Skin epidermis (tissue), 12 donors: ENCODE data around the gene SLC25A44.
A peak's percentile ranks its signal among the peaks of the same experiment; 100 is the strongest.
"Not testable (repeated sequence)": the region's sequence is repeated elsewhere in the genome, so short reads cannot be mapped to it uniquely, and the experiment has no call there.

Experiments
- H3K27ac ChIP-seq, 21 experiments: fragments of 200-600 bp; sonication (generic) in 11 of 21; one replicate each; pipeline ENCODE4 v1.5.0; 2020; ENCODE audit warnings: mild to moderate bottlenecking in 3 of 21, inconsistent platforms in 2 of 21, moderate library complexity in 2 of 21
- H3K4me3 ChIP-seq, 7 experiments: fragments of 200-600 bp; sonication (generic) in 2 of 7; one replicate each; pipeline ENCODE4 v1.5.0; 2020; ENCODE audit warnings: inconsistent platforms in 2 of 7, mild to moderate bottlenecking in 2 of 7, moderate library complexity in 1 of 7

The SLC25A44 gene

DNA sequence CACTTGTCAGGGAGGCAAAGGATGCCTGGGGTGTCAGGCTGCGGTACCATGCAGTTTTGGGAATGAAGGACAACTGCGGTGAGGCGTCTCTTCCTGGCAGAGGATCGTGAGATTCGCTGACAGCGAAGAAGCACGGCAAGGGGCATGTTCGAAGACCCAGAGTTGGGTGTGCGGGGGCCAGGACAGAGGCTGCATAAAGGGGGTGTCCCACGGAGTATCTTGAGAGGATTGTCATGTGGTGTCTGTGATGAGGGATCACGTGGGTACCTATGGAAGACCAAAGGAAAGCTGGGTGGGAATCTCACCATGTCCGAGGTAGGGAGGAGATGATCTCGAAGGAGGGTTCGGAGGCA is 372 bp downstream of the SLC25A44 start:
- Histone ChIP-seq H3K27ac (peak overlapping the region in 19 of 21 experiments; percentile 63 to 92 (median 80)), H3K4me3 (peak overlapping the region; percentile 67 to 88 (median 80))

DNA sequence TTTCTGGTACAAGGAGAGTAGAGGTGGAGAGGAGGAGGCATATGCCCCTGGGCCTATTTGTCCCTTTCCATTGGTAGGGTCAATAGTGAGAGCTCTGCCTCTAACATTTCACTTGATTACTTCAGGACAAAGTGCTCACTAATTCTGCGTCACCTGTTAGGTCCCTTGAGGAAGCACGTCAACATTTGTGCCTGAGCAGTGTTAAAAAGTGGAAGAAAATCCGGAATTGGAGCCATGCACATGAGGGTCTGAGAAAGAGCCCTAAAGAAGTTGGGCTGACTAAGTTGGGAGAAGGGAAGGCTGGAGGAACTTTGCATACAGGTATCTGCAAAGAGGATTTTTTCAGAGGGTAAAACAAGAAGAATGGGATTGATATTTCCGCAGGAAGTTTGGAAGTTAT is 1.9 kb downstream of the SLC25A44 start:
- no peak overlapping the region for H3K27ac ChIP-seq

DNA sequence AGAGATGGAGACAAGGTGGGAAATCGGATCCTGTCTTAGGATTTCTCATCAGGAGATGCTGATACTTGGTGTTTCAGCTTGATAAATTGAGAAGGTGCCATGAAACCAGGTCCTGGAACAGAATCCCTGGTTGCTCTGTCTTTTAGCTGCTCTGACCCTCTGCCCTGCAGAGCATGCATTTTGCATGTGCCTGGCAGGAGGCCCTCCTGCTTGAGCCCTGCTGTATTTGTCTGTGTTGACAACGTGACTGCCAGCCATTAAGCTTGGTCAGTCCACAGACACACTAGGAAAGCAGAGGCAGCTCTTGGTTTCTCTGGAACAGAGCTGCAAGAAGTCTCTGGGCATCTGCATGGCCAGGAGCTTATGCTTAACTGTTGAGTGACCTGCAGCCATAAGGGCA is 2.5 kb downstream of the SLC25A44 start:
- Histone ChIP-seq H3K4me3 (no peak overlapping the region), H3K27ac (no peak overlapping the region)

More for the DNA sequence above, 1.9 kb downstream of the SLC25A44 start:
- no peak overlapping the region for H3K4me3 ChIP-seq

DNA sequence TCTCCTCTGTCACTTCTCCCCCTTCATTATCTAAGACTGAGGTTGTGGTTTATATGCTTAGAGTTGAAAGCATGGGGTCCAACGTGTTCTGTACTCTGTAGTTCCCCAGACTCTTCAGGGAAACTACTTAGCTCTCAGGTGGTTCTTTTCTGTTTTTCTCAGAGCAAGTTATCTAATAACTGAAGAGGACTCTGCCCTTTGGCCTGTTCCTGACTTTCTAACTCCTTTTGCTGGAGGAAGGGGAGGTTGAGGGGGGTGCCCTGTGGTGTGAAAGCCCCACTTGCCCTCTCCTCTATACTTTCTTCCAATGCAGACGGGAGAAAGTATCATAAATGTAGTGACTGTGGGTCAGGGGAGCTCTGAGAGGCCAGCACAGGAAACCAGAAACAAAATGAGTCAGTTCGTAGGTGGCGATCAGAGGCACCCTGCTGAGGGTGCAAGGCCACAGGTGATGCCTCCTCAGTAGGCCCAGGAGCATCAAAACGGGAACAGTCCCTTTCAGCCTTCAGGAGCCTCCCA is 5.0 kb downstream of the SLC25A44 start:
- H3K27ac ChIP-seq = peak overlapping the region in 5 of 21 experiments; percentile 20 to 55 (median 36)

DNA sequence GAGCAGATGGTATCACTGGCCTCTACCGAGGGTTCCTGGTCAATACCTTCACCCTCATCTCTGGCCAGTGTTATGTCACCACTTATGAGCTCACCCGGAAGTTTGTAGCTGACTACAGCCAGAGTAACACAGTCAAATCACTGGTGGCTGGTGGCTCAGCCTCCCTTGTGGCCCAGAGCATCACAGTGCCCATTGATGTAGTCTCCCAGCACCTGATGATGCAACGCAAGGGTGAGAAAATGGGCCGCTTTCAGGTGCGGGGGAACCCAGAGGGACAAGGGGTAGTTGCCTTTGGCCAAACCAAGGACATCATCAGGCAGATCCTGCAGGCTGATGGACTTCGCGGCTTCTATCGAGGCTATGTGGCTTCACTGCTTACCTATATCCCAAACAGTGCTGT is 6.1 kb downstream of the SLC25A44 start:
- no peak overlapping the region for H3K27ac ChIP-seq

More for the DNA sequence above, 5.0 kb downstream of the SLC25A44 start:
- no peak overlapping the region for H3K4me3 ChIP-seq

DNA sequence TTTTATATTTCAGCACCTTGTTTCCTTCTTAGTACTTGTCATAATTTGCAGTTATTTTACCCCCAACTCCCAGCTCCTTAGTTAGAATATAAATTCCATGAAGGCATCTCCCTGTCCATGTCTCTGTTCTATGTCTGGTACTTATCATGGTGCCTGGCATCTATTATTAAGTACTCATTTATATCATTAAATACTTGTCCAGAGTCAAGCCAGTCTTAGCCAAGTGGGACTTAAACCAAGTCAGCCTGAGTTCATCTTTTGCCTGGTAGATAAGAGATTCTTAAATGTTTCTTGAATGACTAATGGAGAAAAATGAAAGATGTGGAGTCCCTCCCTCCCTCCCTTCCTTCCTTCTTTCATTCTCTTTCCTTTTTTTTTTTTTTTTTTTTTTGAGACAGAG is 9.4 kb downstream of the SLC25A44 start:
- Histone ChIP-seq H3K27ac (no peak overlapping the region), H3K4me3 (no peak overlapping the region)

More for the DNA sequence above, 6.1 kb downstream of the SLC25A44 start:
- H3K4me3 ChIP-seq = no peak overlapping the region

DNA sequence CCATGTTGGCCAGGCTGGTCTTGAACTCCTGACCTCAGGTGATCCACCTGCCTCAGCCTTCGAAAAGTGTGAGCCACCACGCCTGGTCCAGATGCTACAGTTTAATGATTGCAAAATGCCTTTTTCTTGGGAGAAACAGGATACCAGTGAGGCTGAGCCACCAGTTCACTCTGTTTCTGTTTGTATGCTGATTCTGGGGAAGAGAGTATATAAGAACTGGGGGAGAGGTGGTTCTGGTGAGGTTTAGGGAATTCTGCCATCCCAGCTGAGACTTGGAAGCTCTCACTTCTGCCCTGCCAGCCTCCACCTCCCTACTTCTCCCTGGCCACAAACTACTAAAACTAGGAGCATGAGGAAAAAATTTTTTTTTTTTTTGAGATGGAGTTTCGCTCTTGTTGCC is 10.8 kb downstream of the SLC25A44 start:
- H3K27ac ChIP-seq = no peak overlapping the region
- no peak overlapping the region for H3K4me3 ChIP-seq

DNA sequence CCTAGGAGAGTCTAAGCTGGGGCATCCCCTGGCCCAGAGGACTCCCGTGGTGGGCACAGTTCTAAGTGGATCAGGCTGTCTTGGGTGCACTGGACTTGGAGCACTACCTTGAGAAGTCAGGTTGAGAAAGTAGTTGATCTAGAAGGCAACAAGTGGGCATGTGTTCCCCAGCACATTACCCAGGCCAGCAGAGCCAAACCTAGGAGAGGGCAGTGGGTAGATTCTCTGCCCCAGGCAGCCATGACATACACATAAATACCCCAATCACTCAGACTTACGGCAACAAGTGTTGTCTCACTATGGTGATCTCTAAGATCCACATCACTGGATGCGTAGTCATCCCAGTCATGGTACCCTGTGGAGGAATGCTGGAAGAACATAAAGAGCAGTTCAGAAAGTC is 17.3 kb downstream of the SLC25A44 start:
- Histone ChIP-seq H3K4me3 (no peak overlapping the region), H3K27ac (no peak overlapping the region)

DNA sequence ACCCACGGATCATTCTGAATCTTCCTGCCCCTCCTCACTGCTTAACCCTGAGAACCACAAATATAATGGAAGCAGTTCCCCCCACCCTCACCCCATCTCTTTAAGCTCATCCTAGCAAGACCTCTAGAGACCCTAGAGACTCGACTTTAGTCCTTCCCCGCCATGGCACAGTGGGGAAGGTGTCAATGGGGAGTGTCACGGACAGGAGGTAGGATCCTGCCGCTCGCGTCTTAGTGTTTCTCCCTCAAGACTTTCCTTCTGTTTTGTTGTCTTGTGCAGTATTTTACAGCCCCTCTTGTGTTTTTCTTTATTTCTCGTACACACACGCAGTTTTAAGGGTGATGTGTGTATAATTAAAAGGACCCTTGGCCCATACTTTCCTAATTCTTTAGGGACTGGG is 18.2 kb downstream of the SLC25A44 start:
- H3K27ac ChIP-seq = peak overlapping the region in 20 of 21 experiments; percentile 84 to 99 (median 94)
- peak overlapping the region in 5 of 7 experiments; percentile 50 to 62 (median 53) for H3K4me3 ChIP-seq

DNA sequence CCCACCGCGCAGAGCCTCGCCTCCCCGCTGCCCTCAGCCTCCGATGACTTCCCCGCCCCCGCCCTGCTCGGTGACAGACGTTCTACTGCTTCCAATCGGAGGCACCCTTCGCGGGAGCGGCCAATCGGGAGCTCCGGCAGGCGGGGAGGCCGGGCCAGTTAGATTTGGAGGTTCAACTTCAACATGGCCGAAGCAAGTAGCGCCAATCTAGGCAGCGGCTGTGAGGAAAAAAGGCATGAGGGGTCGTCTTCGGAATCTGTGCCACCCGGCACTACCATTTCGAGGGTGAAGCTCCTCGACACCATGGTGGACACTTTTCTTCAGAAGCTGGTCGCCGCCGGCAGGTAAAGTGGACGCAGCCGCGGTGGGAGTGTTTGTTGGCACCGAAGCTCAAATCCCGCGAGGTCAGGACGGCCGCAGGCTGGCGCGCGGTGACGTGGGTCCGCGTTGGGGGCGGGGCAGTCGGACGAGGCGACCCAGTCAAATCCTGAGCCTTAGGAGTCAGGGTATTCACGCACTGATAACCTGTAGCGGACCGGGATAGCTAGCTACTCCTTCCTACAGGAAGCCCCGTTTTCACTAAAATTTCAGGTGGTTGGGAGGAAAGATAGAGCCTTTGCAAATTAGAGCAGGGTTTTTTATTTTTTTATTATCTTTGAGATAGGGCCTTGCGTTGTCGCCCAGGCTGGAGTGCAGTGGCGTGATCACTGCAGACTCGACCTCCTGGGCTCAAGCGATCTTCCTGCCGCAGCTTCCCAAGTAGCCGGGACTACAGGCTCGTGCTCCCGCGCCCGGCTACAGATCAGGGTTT is 19.1 kb downstream of the SLC25A44 start, which contains the start of gene PMF1:
TSS of gene PMF1 (plus strand) at position 175 of the 811 bp plus-strand sequence. CDS start at position 184, 9 bp downstream.
- peak within 1 kb of the TSS; percentile 54 to 99 (median 93) for H3K27ac ChIP-seq
- H3K4me3 ChIP-seq = peak within 1 kb of the TSS; percentile 50 to 62 (median 55)

DNA sequence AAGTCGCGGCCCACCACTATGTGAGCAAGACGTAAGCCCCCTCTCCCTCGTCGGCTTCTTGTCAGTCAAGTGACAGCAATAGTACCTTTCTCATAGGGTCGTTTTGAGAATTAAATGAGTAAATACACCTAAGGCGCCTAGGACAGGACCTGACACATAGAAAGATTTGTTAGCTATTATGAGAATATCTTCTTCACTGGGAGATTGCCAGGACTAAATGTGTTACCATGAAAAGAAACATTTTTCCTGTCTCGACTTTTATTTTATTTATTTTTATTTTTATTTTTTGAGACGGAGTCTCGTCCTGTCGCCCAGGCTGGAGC is 19.7 kb downstream of the SLC25A44 start:
- Histone ChIP-seq H3K4me3 (peak overlapping the region; percentile 50 to 62 (median 55)), H3K27ac (peak overlapping the region; percentile 54 to 99 (median 93))

DNA sequence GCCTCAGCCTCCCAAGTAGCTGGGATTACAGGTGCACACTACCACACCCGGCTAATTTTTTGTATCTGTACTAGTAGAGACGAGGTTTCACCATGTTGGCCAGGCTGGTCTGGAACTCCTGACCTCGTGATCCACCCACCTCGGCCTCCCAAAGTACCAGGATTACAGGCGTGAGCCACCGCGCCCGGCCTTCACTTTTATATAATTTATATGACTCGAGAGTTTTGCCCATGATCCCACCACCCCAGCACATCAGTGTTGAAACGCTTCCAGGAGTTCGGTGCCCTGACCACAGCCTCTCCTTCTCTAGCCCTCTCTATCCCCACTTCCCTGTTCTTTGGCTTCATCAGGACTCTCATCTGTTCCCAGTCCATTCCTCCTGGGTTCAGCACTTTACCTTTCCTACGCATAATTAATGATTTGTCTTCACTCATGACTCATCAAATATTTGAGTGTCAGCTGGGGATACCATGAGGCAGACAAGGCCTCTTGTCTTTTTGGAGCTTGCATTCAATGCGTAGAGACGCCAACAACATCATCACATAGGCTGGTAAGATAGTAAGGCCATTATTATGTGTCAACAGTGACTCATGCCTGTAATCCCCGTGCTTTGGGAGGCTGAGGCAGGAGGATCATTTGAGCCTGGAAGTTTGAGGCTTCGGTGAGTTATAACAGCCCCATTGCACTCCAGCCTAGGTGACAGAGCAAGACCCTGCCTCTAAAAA is 20.3 kb downstream of the SLC25A44 start:
- Histone ChIP-seq H3K27ac (peak overlapping the region in 18 of 21 experiments; percentile 84 to 99 (median 94)), H3K4me3 (peak overlapping the region; percentile 50 to 62 (median 55))

DNA sequence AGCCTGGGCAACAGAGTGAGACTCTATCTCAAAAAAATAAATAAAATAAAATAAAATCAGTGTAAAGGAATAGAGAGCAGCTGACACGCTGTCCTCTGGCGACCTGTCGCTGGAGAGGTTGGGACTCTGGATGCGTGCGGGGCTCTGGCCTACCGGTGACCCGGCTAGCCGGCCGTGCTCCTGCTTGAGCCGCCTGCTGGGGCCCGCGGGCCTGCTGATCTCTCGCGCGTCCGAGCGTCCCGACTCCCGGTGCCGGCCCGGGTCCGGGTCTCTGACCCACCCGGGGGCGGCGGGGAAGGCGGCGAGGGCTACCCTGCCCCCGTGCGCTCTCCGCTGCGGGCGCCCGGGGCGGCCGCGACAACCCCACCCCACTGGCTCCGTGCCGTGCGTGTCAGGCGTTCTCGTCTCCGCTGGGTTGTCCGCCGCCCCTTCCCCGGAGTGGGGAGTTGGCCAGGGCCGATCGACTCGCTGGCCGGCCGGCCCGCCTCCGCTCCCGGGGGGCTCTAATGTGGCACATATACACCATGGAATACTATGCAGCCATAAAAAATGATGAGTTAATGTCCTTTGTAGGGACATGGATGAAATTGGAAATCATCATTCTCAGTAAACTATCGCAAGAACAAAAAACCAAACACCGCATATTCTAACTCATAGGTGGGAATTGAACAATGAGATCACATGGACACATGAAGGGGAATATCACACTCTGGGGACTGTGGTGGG is 22.6 kb downstream of the SLC25A44 start:
- peak overlapping the region in 1 of 21 experiments; percentile 10 for H3K27ac ChIP-seq
- H3K4me3 ChIP-seq = not testable (repeated sequence)

DNA sequence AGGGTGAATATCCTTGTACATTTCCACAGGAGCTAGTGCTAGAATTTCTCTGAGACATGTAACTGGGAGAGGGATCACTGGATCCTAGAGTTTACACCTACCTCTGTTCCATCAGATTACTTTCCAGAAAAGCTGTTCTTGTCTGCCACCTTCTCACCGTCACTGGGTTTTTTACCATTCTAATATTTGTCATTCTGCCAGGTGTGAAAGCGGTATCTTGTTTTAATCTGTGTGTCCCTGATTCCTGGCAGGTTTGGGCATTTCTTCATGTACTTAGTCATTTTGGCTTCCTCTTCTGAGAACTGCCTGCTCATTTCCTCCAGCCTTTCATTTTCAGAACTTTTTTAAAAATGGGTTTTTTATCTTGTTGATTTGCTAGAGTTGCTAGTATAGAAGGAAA is 24.0 kb downstream of the SLC25A44 start:
- Histone ChIP-seq H3K27ac (peak overlapping the region in 18 of 21 experiments; percentile 4 to 83 (median 66)), H3K4me3 (no peak overlapping the region)

DNA sequence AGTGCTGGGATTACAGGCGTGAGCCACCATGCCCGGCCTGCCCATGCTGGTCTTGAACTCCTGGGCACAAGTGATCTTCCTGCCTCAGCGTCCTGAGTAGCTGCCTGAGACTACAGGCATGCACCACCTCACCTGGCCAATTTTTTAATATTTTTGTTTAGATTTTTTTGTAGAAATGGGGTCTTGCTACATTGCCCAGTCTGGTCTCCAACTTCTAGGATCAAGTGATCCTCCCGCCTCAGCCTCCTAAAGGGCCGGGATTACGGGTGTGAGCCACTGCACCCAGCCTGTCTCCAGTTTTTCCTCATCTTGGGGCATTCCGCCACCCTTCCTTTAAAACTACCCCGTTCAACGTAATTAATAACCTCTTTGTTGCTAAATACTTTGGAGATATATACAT is 26.3 kb downstream of the SLC25A44 start:
- H3K4me3 ChIP-seq = no peak overlapping the region
- no peak overlapping the region for H3K27ac ChIP-seq

DNA sequence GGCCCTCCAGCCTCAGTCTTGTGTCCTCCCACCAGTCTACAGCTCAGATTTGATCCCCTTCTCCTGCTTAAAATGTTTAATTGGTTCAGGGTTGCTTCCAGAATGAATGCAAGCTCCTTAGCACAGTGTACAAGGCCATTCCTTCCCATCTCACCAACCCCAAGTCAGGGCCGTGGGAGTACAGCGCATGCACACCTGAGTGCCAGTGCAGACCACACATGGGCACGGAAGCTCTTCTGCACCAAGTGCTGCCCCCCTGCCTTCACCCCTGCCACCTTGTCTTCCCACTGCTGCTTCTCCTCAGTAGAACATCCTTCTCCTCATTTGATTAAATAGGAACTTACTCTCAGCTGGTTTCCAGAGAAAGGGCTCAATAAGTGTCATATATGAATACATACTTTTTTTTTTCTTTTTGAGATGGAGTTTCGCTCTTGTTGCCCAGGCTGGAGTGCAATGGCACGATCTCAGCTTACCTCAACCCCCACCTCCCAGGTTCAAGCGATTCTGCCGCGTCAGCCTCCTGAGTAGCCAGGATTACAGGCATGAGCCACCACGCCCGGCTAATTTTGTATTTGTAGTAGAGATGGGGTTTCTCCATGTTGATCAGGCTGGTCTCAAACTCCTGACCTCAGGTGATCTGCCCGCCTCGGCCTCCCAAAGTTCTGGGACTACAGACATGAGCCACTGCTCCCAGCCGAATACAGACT is 28.2 kb downstream of the SLC25A44 start:
- H3K27ac ChIP-seq = peak overlapping the region in 5 of 21 experiments; percentile 2 to 66 (median 8)
- H3K4me3 ChIP-seq = no peak overlapping the region

DNA sequence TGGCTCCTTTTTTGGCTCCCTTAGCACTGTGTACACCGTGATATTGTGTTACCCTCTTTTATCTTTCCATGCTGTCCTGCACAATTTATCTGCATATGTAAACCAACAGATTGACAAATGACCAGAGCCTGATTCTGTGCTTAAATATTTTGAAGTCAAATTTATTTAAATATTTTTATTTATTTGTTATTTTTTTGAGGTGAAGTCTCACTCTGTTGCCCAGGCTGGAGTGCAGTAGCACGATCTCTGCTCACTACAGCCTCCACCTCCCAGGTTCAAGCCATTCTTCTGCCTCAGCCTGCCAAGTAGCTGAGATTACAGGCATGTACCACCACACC is 31.7 kb downstream of the SLC25A44 start:
- Histone ChIP-seq H3K27ac (peak overlapping the region in 6 of 21 experiments; percentile 5 to 76 (median 41)), H3K4me3 (no peak overlapping the region)

DNA sequence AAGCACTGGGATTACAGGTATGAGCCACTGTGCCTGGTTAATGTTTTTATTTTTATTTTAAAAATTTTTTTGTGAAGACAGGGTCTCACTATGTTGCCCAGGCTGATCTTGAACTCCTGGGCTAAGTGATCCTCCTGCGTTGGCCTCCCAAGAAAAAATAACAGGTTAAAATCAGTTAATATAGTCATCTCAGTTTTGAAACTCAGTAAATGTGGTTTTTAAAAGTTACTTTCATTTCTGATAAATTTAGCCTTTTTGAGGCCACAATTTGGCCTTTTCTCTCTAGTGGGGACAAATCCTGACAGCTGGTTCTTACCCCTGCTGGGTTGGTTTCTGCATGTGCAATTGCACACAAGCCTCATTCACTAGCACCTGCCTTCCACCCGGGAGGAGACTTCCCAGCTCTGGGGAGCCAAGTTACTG is 32.2 kb downstream of the SLC25A44 start:
- Histone ChIP-seq H3K27ac (peak overlapping the region in 6 of 21 experiments; percentile 5 to 76 (median 41)), H3K4me3 (no peak overlapping the region)

DNA sequence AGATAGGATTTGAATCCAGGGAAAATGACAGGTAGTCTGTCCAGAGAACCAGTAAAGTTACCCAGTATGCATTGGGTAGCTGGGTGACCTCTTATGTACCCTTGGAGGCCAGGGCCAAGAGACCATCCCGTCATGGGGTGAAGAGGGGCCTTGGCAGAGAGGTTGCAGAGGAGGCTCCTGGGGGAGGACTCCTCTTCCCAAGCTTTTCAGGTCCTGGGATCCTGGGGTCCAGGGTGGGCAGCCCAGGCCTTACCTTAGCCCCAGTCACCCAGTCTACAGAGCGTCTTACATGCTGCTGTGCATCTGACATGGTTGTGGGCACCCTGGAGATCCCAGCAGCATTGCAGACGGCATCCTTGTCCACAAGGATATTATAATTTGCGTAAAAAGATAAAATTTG is 32.9 kb downstream of the SLC25A44 start:
- Histone ChIP-seq H3K27ac (peak overlapping the region in 2 of 21 experiments; percentile 50 to 76), H3K4me3 (no peak overlapping the region)
